SK-N-SH treated with all-trans-retinoic acid at 6 μM for 48 hours (cell line): ENCODE results near the gene DDX3X.

Experiments used
- ATAC-seq: fragments of 200-7000 bp; cut with Tn5 transposase; 3 replicates; pipeline ENCODE4 v1.9.1; 2020; ENCODE audit warnings: mild to moderate bottlenecking, moderate library complexity
- ARNTL ChIP-seq: fragments of 450-650 bp; formaldehyde crosslinking; IDR thresholded peaks from 2 replicates; pipeline ENCODE4 v1.5.0; 2020; ENCODE audit warnings: low read depth, mild to moderate bottlenecking, moderate library complexity, borderline replicate concordance
- BACH2 ChIP-seq: fragments of 250-450 bp; sonication (Bioruptor Pico); IDR thresholded peaks from 2 replicates; pipeline ENCODE4 v1.9.0; 2021; ENCODE audit warnings: mild to moderate bottlenecking, borderline replicate concordance
- CSDC2 ChIP-seq: fragments of 250-450 bp; sonication (Bioruptor Pico); IDR thresholded peaks from 2 replicates; pipeline ENCODE4 v1.5.0; 2020; ENCODE audit warnings: mild to moderate bottlenecking, moderate library complexity
- ESRRG ChIP-seq: fragments of 250-450 bp; sonication (Bioruptor Pico); IDR thresholded peaks from 2 replicates; pipeline ENCODE4 v1.6.1; 2021; ENCODE audit warnings: mild to moderate bottlenecking
- GLIS3 ChIP-seq: fragments of 250-450 bp; sonication (Bioruptor Pico); IDR thresholded peaks from 2 replicates; pipeline ENCODE4 v1.5.0; 2020; ENCODE audit warnings: mild to moderate bottlenecking, moderate library complexity
- ISL1 ChIP-seq: fragments of 250-450 bp; sonication (Bioruptor Pico); IDR thresholded peaks from 2 replicates; pipeline ENCODE4 v2.1.2; 2022; ENCODE audit warnings: mild to moderate bottlenecking, moderate library complexity
- OSR1 ChIP-seq: fragments of 250-450 bp; sonication (Bioruptor Pico); IDR thresholded peaks from 2 replicates; pipeline ENCODE4 v1.8.0; 2022; ENCODE audit warnings: moderate library complexity, mild to moderate bottlenecking, inconsistent platforms
- PPARA ChIP-seq: fragments of 250-450 bp; sonication (Bioruptor Pico); IDR thresholded peaks from 2 replicates; pipeline ENCODE4 v1.5.0; 2020; ENCODE audit warnings: mild to moderate bottlenecking, borderline replicate concordance
- RARB ChIP-seq: fragments of 250-450 bp; sonication (Bioruptor Pico); IDR thresholded peaks from 2 replicates; pipeline ENCODE4 v1.8.0; 2021; ENCODE audit warnings: mild to moderate bottlenecking, moderate library complexity
- SNAI2 ChIP-seq: fragments of 250-450 bp; sonication (Bioruptor Pico); IDR thresholded peaks from 2 replicates; pipeline ENCODE4 v1.5.0; 2020; ENCODE audit warnings: mild to moderate bottlenecking, moderate library complexity
- TCF4 ChIP-seq: fragments of 250-450 bp; sonication (Bioruptor Pico); IDR thresholded peaks from 2 replicates; pipeline ENCODE4 v1.8.0; 2021; ENCODE audit warnings: mild to moderate bottlenecking, moderate library complexity, borderline replicate concordance
- ZFP3 ChIP-seq: fragments of 250-450 bp; sonication (Bioruptor Pico); IDR thresholded peaks from 2 replicates; pipeline ENCODE4 v1.5.0; 2020; ENCODE audit warnings: mild to moderate bottlenecking, moderate library complexity
- ZFP30 ChIP-seq: fragments of 450-650 bp; formaldehyde crosslinking; IDR thresholded peaks from 2 replicates; pipeline ENCODE4 v1.5.0; 2022; ENCODE audit warnings: mild to moderate bottlenecking, moderate library complexity
- ZNF70 ChIP-seq: fragments of 450-650 bp; formaldehyde crosslinking; IDR thresholded peaks from 2 replicates; pipeline ENCODE4 v1.5.0; 2020; ENCODE audit warnings: mild to moderate bottlenecking, moderate library complexity
- TF ChIP-seq, protein P1 (sequence below): fragments of 250-450 bp; sonication (Bioruptor Pico); IDR thresholded peaks from 2 replicates; pipeline ENCODE4 v1.5.1; 2020; ENCODE audit warnings: low read depth, mild to moderate bottlenecking, moderate library complexity
- TF ChIP-seq, protein P2 (sequence below): fragments of 250-450 bp; sonication (Bioruptor Pico); IDR thresholded peaks from 2 replicates; pipeline ENCODE4 v1.8.0; 2021; ENCODE audit warnings: low read depth, mild to moderate bottlenecking, moderate library complexity, borderline replicate concordance
- TF ChIP-seq, protein P3 (sequence below): fragments of 250-450 bp; sonication (Bioruptor Pico); IDR thresholded peaks from 2 replicates; pipeline ENCODE4 v1.8.0; 2020; ENCODE audit warnings: mild to moderate bottlenecking, moderate library complexity, borderline replicate concordance
- TF ChIP-seq, protein P4 (sequence below): fragments of 250-450 bp; sonication (Bioruptor Pico); IDR thresholded peaks from 2 replicates; pipeline ENCODE4 v1.5.0; 2020; ENCODE audit warnings: mild to moderate bottlenecking, moderate library complexity
- TF ChIP-seq, protein P5 (sequence below): fragments of 250-450 bp; sonication (Bioruptor Pico); IDR thresholded peaks from 2 replicates; pipeline ENCODE4 v1.5.1; 2021; ENCODE audit warnings: mild to moderate bottlenecking, moderate library complexity

The DDX3X gene

DNA sequence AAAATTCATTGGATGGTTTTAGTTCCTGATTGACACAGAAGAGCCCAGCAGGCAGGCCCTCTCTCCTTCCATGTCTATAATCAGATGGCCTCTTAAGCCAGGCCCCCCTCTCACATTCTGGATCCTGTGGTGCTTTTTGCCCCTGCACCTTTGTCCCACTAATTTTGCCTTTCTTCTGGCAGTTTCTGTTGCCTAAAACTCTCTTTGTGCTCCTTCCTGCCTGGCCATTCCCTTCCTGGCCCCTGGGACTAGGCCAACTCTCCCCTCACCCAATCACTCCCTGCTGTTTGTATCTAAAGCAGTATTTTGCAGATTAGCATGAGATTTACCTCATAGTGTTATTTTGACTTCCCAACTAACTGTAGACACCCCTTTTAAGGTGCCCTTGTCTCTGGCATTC is 42.7 kb upstream of the DDX3X start:
- no peak for ATAC-seq
- TF ChIP-seq ARNTL (CRISPR knock-in tag) = no peak
- TF ChIP-seq, protein P1, sequence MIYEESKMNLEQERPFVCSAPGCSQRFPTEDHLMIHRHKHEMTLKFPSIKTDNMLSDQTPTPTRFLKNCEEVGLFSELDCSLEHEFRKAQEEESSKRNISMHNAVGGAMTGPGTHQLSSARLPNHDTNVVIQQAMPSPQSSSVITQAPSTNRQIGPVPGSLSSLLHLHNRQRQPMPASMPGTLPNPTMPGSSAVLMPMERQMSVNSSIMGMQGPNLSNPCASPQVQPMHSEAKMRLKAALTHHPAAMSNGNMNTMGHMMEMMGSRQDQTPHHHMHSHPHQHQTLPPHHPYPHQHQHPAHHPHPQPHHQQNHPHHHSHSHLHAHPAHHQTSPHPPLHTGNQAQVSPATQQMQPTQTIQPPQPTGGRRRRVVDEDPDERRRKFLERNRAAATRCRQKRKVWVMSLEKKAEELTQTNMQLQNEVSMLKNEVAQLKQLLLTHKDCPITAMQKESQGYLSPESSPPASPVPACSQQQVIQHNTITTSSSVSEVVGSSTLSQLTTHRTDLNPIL (CRISPR knock-in tag) = no peak
- no peak for TF ChIP-seq ZFP30
- no peak for TF ChIP-seq BACH2
- TF ChIP-seq, protein P2, sequence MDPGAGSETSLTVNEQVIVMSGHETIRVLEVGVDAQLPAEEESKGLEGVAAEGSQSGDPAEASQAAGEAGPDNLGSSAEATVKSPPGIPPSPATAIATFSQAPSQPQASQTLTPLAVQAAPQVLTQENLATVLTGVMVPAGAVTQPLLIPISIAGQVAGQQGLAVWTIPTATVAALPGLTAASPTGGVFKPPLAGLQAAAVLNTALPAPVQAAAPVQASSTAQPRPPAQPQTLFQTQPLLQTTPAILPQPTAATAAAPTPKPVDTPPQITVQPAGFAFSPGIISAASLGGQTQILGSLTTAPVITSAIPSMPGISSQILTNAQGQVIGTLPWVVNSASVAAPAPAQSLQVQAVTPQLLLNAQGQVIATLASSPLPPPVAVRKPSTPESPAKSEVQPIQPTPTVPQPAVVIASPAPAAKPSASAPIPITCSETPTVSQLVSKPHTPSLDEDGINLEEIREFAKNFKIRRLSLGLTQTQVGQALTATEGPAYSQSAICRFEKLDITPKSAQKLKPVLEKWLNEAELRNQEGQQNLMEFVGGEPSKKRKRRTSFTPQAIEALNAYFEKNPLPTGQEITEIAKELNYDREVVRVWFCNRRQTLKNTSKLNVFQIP (CRISPR knock-in tag) = no peak
- no peak for TF ChIP-seq ISL1
- no peak for TF ChIP-seq RARB
- TF ChIP-seq, protein P3, sequence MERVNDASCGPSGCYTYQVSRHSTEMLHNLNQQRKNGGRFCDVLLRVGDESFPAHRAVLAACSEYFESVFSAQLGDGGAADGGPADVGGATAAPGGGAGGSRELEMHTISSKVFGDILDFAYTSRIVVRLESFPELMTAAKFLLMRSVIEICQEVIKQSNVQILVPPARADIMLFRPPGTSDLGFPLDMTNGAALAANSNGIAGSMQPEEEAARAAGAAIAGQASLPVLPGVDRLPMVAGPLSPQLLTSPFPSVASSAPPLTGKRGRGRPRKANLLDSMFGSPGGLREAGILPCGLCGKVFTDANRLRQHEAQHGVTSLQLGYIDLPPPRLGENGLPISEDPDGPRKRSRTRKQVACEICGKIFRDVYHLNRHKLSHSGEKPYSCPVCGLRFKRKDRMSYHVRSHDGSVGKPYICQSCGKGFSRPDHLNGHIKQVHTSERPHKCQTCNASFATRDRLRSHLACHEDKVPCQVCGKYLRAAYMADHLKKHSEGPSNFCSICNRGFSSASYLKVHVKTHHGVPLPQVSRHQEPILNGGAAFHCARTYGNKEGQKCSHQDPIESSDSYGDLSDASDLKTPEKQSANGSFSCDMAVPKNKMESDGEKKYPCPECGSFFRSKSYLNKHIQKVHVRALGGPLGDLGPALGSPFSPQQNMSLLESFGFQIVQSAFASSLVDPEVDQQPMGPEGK (CRISPR knock-in tag) = no peak
- TF ChIP-seq SNAI2 = no peak
- no peak for TF ChIP-seq PPARA (CRISPR knock-in tag)
- no peak for TF ChIP-seq CSDC2
- TF ChIP-seq, protein P4, sequence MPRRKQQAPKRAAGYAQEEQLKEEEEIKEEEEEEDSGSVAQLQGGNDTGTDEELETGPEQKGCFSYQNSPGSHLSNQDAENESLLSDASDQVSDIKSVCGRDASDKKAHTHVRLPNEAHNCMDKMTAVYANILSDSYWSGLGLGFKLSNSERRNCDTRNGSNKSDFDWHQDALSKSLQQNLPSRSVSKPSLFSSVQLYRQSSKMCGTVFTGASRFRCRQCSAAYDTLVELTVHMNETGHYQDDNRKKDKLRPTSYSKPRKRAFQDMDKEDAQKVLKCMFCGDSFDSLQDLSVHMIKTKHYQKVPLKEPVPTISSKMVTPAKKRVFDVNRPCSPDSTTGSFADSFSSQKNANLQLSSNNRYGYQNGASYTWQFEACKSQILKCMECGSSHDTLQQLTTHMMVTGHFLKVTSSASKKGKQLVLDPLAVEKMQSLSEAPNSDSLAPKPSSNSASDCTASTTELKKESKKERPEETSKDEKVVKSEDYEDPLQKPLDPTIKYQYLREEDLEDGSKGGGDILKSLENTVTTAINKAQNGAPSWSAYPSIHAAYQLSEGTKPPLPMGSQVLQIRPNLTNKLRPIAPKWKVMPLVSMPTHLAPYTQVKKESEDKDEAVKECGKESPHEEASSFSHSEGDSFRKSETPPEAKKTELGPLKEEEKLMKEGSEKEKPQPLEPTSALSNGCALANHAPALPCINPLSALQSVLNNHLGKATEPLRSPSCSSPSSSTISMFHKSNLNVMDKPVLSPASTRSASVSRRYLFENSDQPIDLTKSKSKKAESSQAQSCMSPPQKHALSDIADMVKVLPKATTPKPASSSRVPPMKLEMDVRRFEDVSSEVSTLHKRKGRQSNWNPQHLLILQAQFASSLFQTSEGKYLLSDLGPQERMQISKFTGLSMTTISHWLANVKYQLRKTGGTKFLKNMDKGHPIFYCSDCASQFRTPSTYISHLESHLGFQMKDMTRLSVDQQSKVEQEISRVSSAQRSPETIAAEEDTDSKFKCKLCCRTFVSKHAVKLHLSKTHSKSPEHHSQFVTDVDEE = no peak
- no peak for TF ChIP-seq OSR1 (CRISPR knock-in tag)
- TF ChIP-seq ZNF70 = no peak
- TF ChIP-seq GLIS3 (CRISPR knock-in tag) = no peak
- TF ChIP-seq, protein P5, sequence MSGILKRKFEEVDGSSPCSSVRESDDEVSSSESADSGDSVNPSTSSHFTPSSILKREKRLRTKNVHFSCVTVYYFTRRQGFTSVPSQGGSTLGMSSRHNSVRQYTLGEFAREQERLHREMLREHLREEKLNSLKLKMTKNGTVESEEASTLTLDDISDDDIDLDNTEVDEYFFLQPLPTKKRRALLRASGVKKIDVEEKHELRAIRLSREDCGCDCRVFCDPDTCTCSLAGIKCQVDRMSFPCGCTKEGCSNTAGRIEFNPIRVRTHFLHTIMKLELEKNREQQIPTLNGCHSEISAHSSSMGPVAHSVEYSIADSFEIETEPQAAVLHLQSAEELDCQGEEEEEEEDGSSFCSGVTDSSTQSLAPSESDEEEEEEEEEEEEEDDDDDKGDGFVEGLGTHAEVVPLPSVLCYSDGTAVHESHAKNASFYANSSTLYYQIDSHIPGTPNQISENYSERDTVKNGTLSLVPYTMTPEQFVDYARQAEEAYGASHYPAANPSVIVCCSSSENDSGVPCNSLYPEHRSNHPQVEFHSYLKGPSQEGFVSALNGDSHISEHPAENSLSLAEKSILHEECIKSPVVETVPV (CRISPR knock-in tag) = no peak
- TF ChIP-seq ZFP3 (CRISPR knock-in tag) = no peak
- TF ChIP-seq ESRRG (CRISPR knock-in tag) = no peak
- TF ChIP-seq TCF4 (CRISPR knock-in tag) = no peak
- TF ChIP-seq, all 23 proteins: peak for 0

DNA sequence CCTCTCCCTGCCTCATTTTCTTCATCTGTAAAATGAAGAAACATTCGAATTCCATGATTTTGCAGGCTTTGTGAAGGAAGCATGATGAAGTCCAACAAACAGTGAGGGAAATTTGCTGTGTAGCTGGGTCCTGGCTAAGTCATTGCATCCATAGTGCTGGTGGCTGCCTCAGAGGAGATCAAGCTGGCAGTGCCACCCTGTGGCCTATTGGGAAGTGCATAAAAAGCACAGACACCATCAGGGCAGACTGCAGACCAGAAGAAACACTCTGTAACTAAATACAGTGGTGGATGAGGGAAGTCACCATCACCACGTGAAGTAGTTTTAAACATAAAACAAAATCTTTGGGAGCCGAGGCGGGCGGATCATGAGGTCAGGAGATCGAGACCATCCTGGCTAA is 40.7 kb upstream of the DDX3X start:
- no peak for TF ChIP-seq ZFP3 (CRISPR knock-in tag)
- no peak for TF ChIP-seq ESRRG (CRISPR knock-in tag)
- TF ChIP-seq, protein P1 (CRISPR knock-in tag) = no peak
- TF ChIP-seq ISL1 = no peak
- TF ChIP-seq, protein P3 (CRISPR knock-in tag) = no peak
- no peak for TF ChIP-seq SNAI2
- TF ChIP-seq, protein P4 = no peak
- no peak for TF ChIP-seq TCF4 (CRISPR knock-in tag)
- peak; percentile 78 for ATAC-seq
